A549 (cell line): ENCODE results near the gene MTHFSD.

ENCODE experiments used
- BHLHE40 ChIP-seq: IDR thresholded peaks from 2 replicates; pipeline ENCODE4 v1.6.1; 2012; ENCODE audit warnings: low read depth, low read length, inconsistent platforms
- CHD2 ChIP-seq: fragments of 150-350 bp; IDR thresholded peaks from 2 replicates; pipeline ENCODE4 v1.6.1; 2014; ENCODE audit warnings: low read length; ENCODE audit not compliant: partially characterized antibody
- ESRRA ChIP-seq: fragments of 150-350 bp; IDR thresholded peaks from 2 replicates; pipeline ENCODE4 v1.6.1; 2014; ENCODE audit warnings: mild to moderate bottlenecking, low read length, borderline replicate concordance
- KDM1A ChIP-seq: fragments of 200-600 bp; sonication (generic); IDR thresholded peaks from 2 replicates; pipeline ENCODE4 v1.6.1; 2016; ENCODE audit warnings: low read depth, mild to moderate bottlenecking
- MAFK ChIP-seq: fragments of 450-650 bp; IDR thresholded peaks from 2 replicates; pipeline ENCODE4 v1.6.1; 2014; ENCODE audit not compliant: partially characterized antibody
- POLR2A ChIP-seq: IDR thresholded peaks from 2 replicates; pipeline ENCODE4 v1.6.1; 2012; ENCODE audit warnings: mild to moderate bottlenecking, low read length
- TF ChIP-seq, protein P1 (sequence below): fragments of 150-350 bp; IDR thresholded peaks from 2 replicates; pipeline ENCODE4 v1.6.1; 2014; ENCODE audit warnings: low read depth, mild to moderate bottlenecking, low read length
- TF ChIP-seq, protein P2 (sequence below): fragments of >200 bp; sonication (Bioruptor Twin); formaldehyde crosslinking; IDR thresholded peaks from 3 replicates; pipeline ENCODE4 v1.5.1; 2016
- TF ChIP-seq, protein P3 (sequence below): IDR thresholded peaks from 2 replicates; pipeline ENCODE4 v1.6.1; 2012

DNA sequence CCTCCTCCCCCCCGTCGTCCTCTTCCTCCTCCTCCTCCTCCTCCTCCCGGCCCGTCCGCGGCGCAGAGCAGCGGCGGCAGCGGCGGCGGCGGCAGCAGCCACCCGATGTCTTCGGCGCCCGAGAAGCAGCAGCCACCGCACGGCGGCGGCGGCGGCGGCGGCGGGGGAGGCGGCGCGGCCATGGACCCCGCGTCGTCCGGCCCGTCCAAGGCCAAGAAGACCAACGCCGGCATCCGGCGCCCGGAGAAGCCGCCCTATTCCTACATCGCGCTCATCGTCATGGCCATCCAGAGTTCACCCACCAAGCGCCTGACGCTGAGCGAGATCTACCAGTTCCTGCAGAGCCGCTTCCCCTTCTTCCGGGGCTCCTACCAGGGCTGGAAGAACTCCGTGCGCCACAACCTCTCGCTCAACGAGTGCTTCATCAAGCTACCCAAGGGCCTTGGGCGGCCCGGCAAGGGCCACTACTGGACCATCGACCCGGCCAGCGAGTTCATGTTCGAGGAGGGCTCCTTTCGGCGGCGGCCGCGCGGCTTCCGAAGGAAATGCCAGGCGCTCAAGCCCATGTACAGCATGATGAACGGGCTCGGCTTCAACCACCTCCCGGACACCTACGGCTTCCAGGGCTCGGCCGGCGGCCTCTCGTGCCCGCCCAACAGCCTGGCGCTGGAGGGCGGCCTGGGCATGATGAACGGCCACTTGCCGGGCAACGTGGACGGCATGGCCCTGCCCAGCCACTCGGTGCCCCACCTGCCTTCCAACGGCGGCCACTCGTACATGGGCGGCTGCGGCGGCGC, 44.4 kb downstream of the MTHFSD start, which contains the start of gene FOXF1:
- TF ChIP-seq, protein P1, sequence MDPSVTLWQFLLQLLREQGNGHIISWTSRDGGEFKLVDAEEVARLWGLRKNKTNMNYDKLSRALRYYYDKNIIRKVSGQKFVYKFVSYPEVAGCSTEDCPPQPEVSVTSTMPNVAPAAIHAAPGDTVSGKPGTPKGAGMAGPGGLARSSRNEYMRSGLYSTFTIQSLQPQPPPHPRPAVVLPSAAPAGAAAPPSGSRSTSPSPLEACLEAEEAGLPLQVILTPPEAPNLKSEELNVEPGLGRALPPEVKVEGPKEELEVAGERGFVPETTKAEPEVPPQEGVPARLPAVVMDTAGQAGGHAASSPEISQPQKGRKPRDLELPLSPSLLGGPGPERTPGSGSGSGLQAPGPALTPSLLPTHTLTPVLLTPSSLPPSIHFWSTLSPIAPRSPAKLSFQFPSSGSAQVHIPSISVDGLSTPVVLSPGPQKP, result no peak
- TF ChIP-seq KDM1A (no peak), CHD2 (no peak), POLR2A (no peak), ESRRA (no peak), MAFK (no peak), BHLHE40 (no peak)
- TF ChIP-seq, protein P2, sequence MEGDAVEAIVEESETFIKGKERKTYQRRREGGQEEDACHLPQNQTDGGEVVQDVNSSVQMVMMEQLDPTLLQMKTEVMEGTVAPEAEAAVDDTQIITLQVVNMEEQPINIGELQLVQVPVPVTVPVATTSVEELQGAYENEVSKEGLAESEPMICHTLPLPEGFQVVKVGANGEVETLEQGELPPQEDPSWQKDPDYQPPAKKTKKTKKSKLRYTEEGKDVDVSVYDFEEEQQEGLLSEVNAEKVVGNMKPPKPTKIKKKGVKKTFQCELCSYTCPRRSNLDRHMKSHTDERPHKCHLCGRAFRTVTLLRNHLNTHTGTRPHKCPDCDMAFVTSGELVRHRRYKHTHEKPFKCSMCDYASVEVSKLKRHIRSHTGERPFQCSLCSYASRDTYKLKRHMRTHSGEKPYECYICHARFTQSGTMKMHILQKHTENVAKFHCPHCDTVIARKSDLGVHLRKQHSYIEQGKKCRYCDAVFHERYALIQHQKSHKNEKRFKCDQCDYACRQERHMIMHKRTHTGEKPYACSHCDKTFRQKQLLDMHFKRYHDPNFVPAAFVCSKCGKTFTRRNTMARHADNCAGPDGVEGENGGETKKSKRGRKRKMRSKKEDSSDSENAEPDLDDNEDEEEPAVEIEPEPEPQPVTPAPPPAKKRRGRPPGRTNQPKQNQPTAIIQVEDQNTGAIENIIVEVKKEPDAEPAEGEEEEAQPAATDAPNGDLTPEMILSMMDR, result no peak
- TF ChIP-seq, protein P3, sequence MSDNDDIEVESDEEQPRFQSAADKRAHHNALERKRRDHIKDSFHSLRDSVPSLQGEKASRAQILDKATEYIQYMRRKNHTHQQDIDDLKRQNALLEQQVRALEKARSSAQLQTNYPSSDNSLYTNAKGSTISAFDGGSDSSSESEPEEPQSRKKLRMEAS, result no peak
